Measurements from ENCODE around the gene STK4.

STK4 gene

GRCh38 chr20:44924541-44924940 lies 41.8 kb upstream of the STK4 start:
- no peak overlapping the region for H3K4me3 ChIP-seq (ENCODE audit: low read depth, low read length)
- no peak for TF ChIP-seq CTCF (IDR thresholded peaks at IDR 0.05; ENCODE audit: insufficient read depth, low read depth, low read length, missing control alignments)
- no peak for DNase-seq (ENCODE audit: low read depth)

- DNase-seq (ENCODE audit: low read depth) = no peak
- no peak for TF ChIP-seq CTCF (IDR thresholded peaks at IDR 0.05; ENCODE audit: insufficient read depth, low read depth, low read length, missing control alignments)
- H3K4me3 ChIP-seq (ENCODE audit: low read depth, low read length) = no peak overlapping the region
Observed at GRCh38 chr20:44928595-44928994, 37.7 kb upstream of the STK4 start.

- no peak for DNase-seq (ENCODE audit: low read depth)
- no peak overlapping the region for H3K4me3 ChIP-seq (ENCODE audit: low read depth, low read length)
- no peak for TF ChIP-seq CTCF (IDR thresholded peaks at IDR 0.05; ENCODE audit: insufficient read depth, low read depth, low read length, missing control alignments)
Observed at GRCh38 chr20:44930517-44931168, 35.7 kb upstream of the STK4 start.

- no peak overlapping the region for H3K4me3 ChIP-seq (ENCODE audit: low read depth, low read length)
- no peak for TF ChIP-seq CTCF (IDR thresholded peaks at IDR 0.05; ENCODE audit: insufficient read depth, low read depth, low read length, missing control alignments)
Observed at GRCh38 chr20:44931911-44932310, 34.4 kb upstream of the STK4 start.

GRCh38 chr20:44932916-44933315 lies 33.4 kb upstream of the STK4 start:
- H3K4me3 ChIP-seq (ENCODE audit: low read depth, low read length) = no peak overlapping the region
- DNase-seq (ENCODE audit: low read depth) = no peak
- no peak for TF ChIP-seq CTCF (IDR thresholded peaks at IDR 0.05; ENCODE audit: insufficient read depth, low read depth, low read length, missing control alignments)

More at GRCh38 chr20:44931911-44932310, 34.4 kb upstream of the STK4 start:
- no peak for DNase-seq (ENCODE audit: low read depth)

GRCh38 chr20:44936510-44936909 lies 29.8 kb upstream of the STK4 start:
- no peak for TF ChIP-seq CTCF (IDR thresholded peaks at IDR 0.05; ENCODE audit: insufficient read depth, low read depth, low read length, missing control alignments)
- no peak for DNase-seq (ENCODE audit: low read depth)
- H3K4me3 ChIP-seq (ENCODE audit: low read depth, low read length) = no peak overlapping the region

- no peak for DNase-seq (ENCODE audit: low read depth)
- no peak for TF ChIP-seq CTCF (IDR thresholded peaks at IDR 0.05; ENCODE audit: insufficient read depth, low read depth, low read length, missing control alignments)
- no peak overlapping the region for H3K4me3 ChIP-seq (ENCODE audit: low read depth, low read length)
Observed at GRCh38 chr20:44938637-44939036, 27.7 kb upstream of the STK4 start.
